Tibial nerve (tissue), 4 donors: ENCODE measurements around the gene FANCC. TPM values are rescaled to one million over a fixed set of nuclear protein-coding genes. Genes with fewer than 3 reads are reported as not detected.
A peak's percentile ranks its signal among the peaks of the same experiment; 100 is the strongest.

Experiments
- DNase-seq, 2 donors: peaks; one replicate each; pipeline ENCODE4 v3.0.0-alpha.2; 2019; ENCODE audit warnings: low spot score in 2 of 2
- H3K27ac ChIP-seq, 4 donors: fragments of 200-600 bp; sonication (generic) in 3 of 4; one replicate each; pipeline ENCODE4 v1.5.1; 2017 to 2019; ENCODE audit warnings: mild to moderate bottlenecking in 1 of 4
- H3K27me3 ChIP-seq, 2 donors: fragments of 200-600 bp; sonication (generic) in 1 of 2; one replicate each; pipeline versions ENCODE4 v1.5.1 to v1.6.0; 2017 to 2019
- H3K36me3 ChIP-seq, 3 donors: fragments of 200-600 bp; sonication (generic); one replicate each; pipeline ENCODE4 v1.5.1; 2018 to 2019
- H3K4me1 ChIP-seq, 4 donors: fragments of 200-600 bp; sonication (generic) in 3 of 4; one replicate each; pipeline ENCODE4 v1.5.1; 2017 to 2019
- H3K4me3 ChIP-seq, 4 donors: fragments of 200-600 bp; sonication (generic) in 3 of 4; one replicate each; pipeline ENCODE4 v1.5.1; 2017 to 2019; ENCODE audit warnings: mild to moderate bottlenecking in 1 of 4, moderate library complexity in 1 of 4
- H3K9me3 ChIP-seq, 4 donors: fragments of 200-600 bp; sonication (generic) in 3 of 4; one replicate each; pipeline ENCODE4 v1.5.1; 2017 to 2019
- EP300 ChIP-seq, 2 donors: sonication (generic); formaldehyde crosslinking; IDR thresholded peaks; one replicate each; pipeline ENCODE4 v1.6.1; 2017; ENCODE audit warnings: antibody characterized with exemption in 2 of 2, mild to moderate bottlenecking in 1 of 2
- POLR2A ChIP-seq, 2 donors: fragments of 450-650 bp; IDR thresholded peaks; one replicate each; pipeline ENCODE4 v1.6.1; 2017; ENCODE audit warnings: antibody characterized with exemption in 2 of 2, mild to moderate bottlenecking in 2 of 2, moderate library complexity in 2 of 2
- WGBS, 2 donors: methylation state at CpG; one replicate each; pipeline ENCODE4 v1.1.5; 2018; 5-methylcytosine and 5-hydroxymethylcytosine counted together
- total RNA-seq, 4 donors: library from RNA; depleted of rRNA; stranded (reverse); fragments of >200 nt; gene quantifications; one replicate each; pipeline ENCODE4 v1.1.0, GENCODE V29; 2016
- TF ChIP-seq, protein P1 (sequence below), 5 experiments: fragments of 200-600 bp in 3 of 5; fragments of 450-650 bp in 2 of 5; sonication (generic) in 3 of 5; IDR thresholded peaks; one replicate each; pipeline ENCODE4 v1.5.1; 2016 to 2019; ENCODE audit warnings: antibody characterized with exemption in 5 of 5, mild to moderate bottlenecking in 3 of 5, moderate library complexity in 2 of 5

The FANCC gene
- total RNA-seq, 4 donors from 2014 or later, result 6.5 to 12.6 (median 10.2) TPM

DNA sequence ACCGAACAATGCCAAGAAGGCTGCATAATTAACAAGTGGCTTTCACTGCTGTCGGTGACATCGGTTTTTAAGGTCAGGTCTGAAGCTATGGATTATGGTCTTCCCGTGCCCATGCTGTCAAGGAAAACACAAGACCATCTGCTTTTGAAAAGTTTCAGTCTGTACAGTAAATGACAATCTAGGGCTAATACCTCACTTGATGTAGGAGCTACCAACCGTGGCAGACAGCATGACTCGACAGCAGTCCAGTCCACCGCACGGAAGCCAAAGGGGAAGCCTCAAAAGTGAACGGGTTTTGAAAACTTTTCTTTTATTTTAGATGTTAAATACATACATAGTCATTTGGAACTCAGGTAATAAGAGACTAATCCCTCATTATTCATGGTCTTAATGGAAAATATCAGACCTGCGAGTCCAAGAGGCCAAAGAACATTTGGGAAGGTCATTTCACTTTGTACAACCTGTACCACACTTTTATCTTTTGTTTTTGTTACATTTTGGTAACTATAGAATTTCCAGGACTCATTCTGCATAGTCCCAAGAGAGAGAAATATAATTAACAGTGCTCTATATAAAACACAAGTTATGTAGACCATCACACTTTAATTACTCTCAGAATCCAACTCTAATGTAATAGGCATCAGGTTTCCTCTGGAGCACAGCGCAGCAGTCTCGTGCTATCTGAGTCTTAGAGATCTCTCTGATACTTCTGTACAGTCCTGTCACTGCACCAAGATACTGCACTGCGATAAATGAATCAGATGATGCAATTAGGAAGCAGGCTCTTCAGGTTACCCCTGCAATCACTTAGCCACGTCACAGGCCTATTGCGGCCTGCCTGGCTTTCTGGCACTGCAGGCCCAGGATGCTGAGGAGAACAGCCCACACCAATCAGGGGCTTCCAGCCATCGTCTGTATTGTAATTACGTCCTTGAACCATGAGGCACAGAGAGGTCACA, 184.9 kb downstream of the FANCC start:
- TF ChIP-seq, protein P1, sequence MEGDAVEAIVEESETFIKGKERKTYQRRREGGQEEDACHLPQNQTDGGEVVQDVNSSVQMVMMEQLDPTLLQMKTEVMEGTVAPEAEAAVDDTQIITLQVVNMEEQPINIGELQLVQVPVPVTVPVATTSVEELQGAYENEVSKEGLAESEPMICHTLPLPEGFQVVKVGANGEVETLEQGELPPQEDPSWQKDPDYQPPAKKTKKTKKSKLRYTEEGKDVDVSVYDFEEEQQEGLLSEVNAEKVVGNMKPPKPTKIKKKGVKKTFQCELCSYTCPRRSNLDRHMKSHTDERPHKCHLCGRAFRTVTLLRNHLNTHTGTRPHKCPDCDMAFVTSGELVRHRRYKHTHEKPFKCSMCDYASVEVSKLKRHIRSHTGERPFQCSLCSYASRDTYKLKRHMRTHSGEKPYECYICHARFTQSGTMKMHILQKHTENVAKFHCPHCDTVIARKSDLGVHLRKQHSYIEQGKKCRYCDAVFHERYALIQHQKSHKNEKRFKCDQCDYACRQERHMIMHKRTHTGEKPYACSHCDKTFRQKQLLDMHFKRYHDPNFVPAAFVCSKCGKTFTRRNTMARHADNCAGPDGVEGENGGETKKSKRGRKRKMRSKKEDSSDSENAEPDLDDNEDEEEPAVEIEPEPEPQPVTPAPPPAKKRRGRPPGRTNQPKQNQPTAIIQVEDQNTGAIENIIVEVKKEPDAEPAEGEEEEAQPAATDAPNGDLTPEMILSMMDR (IDR thresholded peaks at IDR 0.05), result no peak
- no peak for TF ChIP-seq POLR2A (IDR thresholded peaks at IDR 0.05)
- TF ChIP-seq EP300 (IDR thresholded peaks at IDR 0.05), result no peak
- Histone ChIP-seq H3K4me3 (no peak overlapping the region), H3K27ac (peak overlapping the region in 2 of 4 donors; percentile 28 to 47), H3K27me3 (no peaks in the 10 kb centered on the region), H3K9me3 (no peaks in the 10 kb centered on the region), H3K36me3 (peaks cover 0 to 11% (median 0%) of the 10 kb centered on the region in 3 donors), H3K4me1 (peaks cover 0 to 37% (median 6%) of the 10 kb centered on the region in 4 donors)
- DNase-seq, result no peak
- WGBS, 2 donors, result 70 to 79% methylated on average over 17 of the region's 17 CpGs

DNA sequence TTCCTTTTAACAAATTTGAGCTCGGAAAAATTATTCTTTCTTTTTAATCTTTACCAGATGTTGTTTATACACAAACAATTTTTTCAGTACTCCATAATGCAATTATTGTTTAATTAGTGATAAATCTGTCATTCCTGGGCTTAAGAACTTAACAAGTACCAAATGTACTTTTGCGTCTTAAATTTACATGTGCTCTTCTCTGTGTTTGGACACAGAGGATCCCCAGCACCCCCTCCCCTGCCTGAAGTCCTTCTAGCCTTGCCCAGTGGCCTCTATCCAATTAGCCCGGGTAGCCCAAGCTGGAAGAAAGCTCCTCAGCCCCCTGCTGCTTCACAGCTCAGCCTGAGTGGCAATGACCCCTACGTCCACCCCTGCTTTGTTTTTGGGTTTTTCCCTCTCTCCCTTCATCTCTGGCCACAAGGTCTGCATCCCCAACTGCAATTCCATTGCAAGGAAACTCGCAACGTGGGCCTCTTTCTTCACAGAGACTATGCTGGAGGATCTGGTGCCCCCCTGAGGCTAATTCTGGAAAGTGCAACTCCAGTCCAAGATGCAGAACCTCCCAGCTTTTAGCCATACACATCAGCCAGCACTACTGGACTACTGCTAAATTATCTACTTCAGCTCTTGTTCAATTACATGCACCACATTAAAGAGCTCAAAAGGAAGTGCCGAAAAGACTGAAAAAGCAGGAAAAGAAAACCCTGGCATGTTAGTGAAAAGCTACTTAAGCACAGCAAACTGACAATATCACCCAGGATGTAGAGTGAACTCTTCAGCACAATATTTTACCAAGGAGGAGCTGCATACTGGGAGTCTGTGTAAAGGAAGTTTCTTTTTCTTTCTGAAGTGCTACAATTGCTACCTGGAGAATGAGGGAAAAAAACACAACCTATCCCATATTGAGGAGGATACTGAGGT, 186.2 kb downstream of the FANCC start:
- H3K36me3 ChIP-seq, result peaks cover 0 to 10% (median 0%) of the 10 kb centered on the region in 3 donors
- H3K9me3 ChIP-seq, result no peaks in the 10 kb centered on the region
- H3K27me3 ChIP-seq, result no peaks in the 10 kb centered on the region
- DNase-seq, result peak; percentile 71 to 87
- peak overlapping the region in 3 of 4 donors; percentile 1 to 86 (median 47) for H3K27ac ChIP-seq
- peaks cover 0 to 51% (median 15%) of the 10 kb centered on the region in 4 donors for H3K4me1 ChIP-seq
- WGBS, 2 donors, result 22 to 24% methylated on average over 7 of the region's 7 CpGs
- H3K4me3 ChIP-seq, result no peak overlapping the region
- TF ChIP-seq EP300 (IDR thresholded peaks at IDR 0.05) (peak in 1 of 2 donors; percentile 49), POLR2A (IDR thresholded peaks at IDR 0.05) (no peak)
- TF ChIP-seq, protein P1 (IDR thresholded peaks at IDR 0.05), result peak; percentile 79 to 89 (median 86)

DNA sequence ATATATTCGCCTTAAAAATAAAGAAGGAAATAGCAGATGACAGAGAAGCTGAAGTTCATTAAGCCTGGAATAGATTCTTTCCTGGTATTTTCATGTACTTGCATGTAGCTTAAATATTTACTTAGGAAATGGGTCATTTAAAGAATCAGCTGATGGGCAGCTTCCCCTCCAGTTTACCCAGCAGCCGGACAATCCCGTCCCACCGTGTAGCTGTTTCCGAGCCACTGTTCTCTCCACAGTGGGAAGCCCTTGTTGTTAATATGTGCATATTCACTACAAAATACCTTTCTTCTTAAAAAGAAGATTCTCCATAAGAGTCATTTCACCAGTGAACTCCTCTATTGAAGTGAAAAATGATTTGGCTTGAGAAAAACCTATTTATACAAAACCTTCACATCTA, 187.0 kb downstream of the FANCC start:
- 55 to 58% methylated on average over 5 of the region's 5 CpGs for WGBS, 2 donors
- no peak for TF ChIP-seq POLR2A (IDR thresholded peaks at IDR 0.05)
- TF ChIP-seq EP300 (IDR thresholded peaks at IDR 0.05), result no peak
- TF ChIP-seq, protein P1 (IDR thresholded peaks at IDR 0.05), result no peak
- Histone ChIP-seq H3K27ac (peak overlapping the region in 1 of 4 donors; percentile 86), H3K4me1 (peaks cover 0 to 59% (median 17%) of the 10 kb centered on the region in 4 donors), H3K4me3 (no peak overlapping the region), H3K36me3 (peaks cover 0 to 10% (median 0%) of the 10 kb centered on the region in 3 donors), H3K9me3 (no peaks in the 10 kb centered on the region), H3K27me3 (no peaks in the 10 kb centered on the region)
- no peak for DNase-seq

DNA sequence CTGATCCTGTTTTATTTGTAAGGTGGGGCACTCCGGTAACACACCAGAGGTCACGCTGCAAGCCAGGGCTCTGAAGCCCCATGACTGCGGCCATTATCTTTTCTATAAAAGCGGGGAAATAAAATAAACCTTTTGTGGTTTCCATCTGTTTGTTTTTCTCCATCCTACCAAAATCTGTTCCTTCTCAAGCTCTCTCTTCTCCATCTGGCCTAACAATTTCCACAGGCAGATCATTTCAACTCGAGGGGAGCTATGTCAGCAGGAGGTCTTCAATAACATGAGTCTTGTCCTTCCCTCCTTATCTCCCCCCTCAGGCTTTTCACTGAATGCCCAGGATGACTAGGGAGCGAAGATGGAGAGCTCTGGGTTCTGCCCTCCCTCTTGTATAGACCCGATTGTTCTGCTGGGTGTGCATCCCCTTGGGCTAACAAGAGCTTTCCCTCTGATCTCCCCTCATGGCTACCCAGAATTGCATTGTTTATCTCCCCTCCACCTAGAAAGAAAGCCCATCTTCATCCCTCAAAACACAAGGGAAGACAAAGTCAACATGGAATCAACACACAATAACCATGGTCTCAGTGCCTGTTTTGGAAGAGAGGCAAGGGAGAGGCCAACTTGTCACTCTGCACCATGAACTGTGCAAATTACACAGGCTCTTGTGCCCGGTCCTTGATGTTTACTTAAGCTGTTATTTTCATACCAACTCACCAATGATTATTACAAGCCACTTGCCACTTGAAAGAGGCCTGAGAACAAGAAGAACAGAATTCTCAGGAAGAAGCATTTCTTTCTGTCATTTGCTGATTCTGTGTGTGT, 187.8 kb downstream of the FANCC start:
- peaks cover 0 to 10% (median 0%) of the 10 kb centered on the region in 3 donors for H3K36me3 ChIP-seq
- 66 to 75% methylated on average over 8 of the region's 8 CpGs for WGBS, 2 donors

More for the DNA sequence above, 187.8 kb downstream of the FANCC start:
- H3K27me3 ChIP-seq, result no peaks in the 10 kb centered on the region
- H3K9me3 ChIP-seq, result no peaks in the 10 kb centered on the region
- no peak for DNase-seq
- peaks cover 0 to 67% (median 17%) of the 10 kb centered on the region in 4 donors for H3K4me1 ChIP-seq
- TF ChIP-seq EP300 (IDR thresholded peaks at IDR 0.05) (no peak), POLR2A (IDR thresholded peaks at IDR 0.05) (no peak)
- TF ChIP-seq, protein P1 (IDR thresholded peaks at IDR 0.05), result no peak
- peak overlapping the region in 1 of 4 donors; percentile 86 for H3K27ac ChIP-seq
- H3K4me3 ChIP-seq, result no peak overlapping the region
